ENCODE data around the gene HMMR.
"Not testable (repeated sequence)": the region's sequence is repeated elsewhere in the genome, so short reads cannot be mapped to it uniquely, and the experiment has no call there.

HMMR gene

DNA sequence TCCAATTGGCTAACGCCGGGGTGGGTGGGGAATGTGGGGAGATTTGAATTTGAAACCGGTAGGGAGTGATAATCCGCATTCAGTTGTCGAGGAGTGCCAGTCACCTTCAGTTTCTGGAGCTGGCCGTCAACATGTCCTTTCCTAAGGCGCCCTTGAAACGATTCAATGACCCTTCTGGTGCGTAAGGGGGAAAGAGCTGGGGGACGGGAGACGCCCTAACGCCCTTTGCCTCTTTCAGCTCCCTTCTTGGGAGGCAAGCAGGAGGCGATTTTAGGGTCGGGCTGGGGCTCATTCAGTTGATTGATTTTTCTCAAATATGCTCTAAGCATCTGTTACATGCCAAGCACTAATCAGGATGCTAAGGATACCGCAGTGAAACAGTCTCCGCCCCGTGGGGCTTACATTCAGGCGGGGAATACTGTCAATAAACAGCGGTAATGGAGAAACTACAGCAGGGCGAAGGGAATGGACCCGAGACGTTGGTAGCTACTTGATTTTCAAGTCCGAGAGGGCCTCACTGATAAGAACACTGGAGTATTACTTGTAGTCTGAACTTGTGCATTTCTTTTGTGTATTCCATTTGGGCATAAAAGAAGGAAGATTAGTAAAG, at the start of gene HMMR:
Gene HMMR (plus strand): TSS at position 71 of the 610 bp plus-strand sequence. CDS start 61 bp downstream, at position 132.
- no peak for DNase-seq (ENCODE audit: low spot score)

- DNase-seq (ENCODE audit: low spot score): not testable (repeated sequence)
These were observed 44.8 kb upstream of the HMMR start for GRCh38 chr5:163415673-163416072.

GRCh38 chr5:163424836-163425235, 35.6 kb upstream of the HMMR start:
- no peak for DNase-seq (ENCODE audit: low spot score)

- DNase-seq (ENCODE audit: low spot score): not testable (repeated sequence)
These were observed 34.3 kb upstream of the HMMR start for GRCh38 chr5:163426128-163426527.

- DNase-seq (ENCODE audit: low spot score): no peak
These were observed 27.9 kb upstream of the HMMR start for GRCh38 chr5:163432544-163432943.

DNA sequence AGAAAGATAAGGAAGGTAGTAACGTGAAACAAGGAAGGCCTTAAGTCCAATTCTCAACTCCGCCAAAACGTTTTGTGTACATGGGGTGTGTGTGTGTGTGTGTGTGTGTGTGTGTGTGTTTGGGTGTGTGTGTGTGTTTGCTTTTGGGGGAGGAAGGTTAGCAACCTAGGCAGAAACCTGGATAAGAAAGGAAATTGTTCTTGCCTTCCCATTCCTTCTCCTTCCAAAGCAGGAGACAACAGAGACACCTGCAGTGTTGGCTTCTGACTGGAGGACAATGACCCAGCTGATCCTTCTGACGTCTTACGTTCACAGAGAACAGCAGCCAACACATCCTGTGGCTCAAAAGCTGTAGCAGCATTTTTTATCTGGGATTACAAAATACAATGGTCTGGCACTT, 27.2 kb upstream of the HMMR start:
- no peak for DNase-seq (ENCODE audit: low spot score)

GRCh38 chr5:163434401-163434866, 26.0 kb upstream of the HMMR start:
- DNase-seq (ENCODE audit: low spot score): no peak

- DNase-seq (ENCODE audit: low spot score): no peak
These were observed 23.9 kb upstream of the HMMR start for GRCh38 chr5:163436515-163436914.

GRCh38 chr5:163437011-163437308, 23.5 kb upstream of the HMMR start:
- no peak for DNase-seq (ENCODE audit: low spot score)

- peak; percentile 98 for DNase-seq (ENCODE audit: low spot score)
These were observed 22.9 kb upstream of the HMMR start, which contains the start of gene CCNG1 for GRCh38 chr5:163437309-163438182. Gene CCNG1 (plus strand): TSS chr5:163437595. CDS start chr5:163439257, 1,662 bp downstream.

DNA sequence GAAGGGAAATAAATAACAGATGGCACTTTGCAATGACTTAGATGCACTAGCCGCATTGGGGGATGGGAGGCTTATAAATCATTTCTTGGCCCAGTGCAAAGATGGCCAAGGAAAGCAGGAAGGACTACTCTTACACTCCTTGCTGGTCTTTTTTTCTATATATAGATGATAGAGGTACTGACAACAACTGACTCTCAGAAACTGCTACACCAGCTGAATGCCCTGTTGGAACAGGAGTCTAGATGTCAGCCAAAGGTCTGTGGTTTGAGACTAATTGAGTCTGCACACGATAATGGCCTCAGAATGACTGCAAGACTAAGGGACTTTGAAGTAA, 21.4 kb upstream of the HMMR start:
- DNase-seq (ENCODE audit: low spot score): no peak

DNA sequence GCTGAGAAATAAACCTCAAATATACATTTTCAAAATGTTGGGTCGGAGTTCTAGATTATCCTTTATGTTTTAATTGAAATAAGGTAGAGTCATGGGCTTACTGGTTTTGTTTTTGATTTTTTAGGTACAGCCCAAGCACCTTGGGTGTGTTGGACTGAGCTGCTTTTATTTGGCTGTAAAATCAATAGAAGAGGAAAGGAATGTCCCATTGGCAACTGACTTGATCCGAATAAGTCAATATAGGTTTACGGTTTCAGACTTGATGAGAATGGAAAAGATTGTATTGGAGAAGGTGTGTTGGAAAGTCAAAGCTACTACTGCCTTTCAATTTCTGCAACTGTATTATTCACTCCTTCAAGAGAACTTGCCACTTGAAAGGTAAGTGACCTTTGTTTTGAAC, 19.5 kb upstream of the HMMR start:
- DNase-seq (ENCODE audit: low spot score): no peak

GRCh38 chr5:163444526-163444925, 15.9 kb upstream of the HMMR start:
- DNase-seq (ENCODE audit: low spot score): no peak

DNA sequence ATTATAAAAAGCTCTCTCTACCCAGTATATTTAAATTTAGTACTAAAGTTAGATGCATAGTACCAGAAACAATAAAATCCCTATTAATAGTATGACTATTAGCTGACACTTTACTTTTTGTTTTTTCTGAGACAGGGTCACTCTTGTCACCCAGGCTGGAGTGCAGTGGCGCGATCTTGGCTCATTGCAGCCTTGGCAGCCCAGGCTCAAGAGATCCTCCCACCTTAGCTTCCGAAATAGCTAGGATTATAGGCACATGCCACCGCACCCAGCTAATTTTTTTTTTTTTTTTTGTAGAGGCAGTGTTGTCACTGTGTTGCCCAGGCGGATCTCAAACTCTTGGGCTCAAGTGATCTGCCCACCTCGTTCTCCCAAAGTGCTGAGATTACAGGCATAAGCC, 15.1 kb upstream of the HMMR start:
- DNase-seq (ENCODE audit: low spot score): no peak

GRCh38 chr5:163447191-163447590, 13.2 kb upstream of the HMMR start:
- DNase-seq (ENCODE audit: low spot score): no peak

DNA sequence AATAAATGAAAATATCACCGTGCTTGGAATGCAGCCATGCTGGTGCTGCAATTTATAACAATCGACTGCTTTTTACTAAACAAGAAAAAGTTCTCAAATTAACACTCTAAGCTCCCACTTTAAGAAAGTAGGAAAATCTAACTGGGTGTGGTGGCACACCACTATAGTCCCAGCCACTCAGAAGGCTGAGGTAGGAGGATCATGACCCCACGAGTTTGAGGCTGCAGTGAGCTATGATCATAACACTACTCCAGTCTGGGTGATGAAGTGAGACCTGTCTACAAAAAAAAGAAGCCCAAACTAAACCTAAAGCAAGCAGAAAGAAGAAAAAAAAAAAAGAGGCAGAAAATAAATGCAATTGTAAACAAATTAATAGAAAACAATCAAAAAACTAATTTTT, 12.6 kb upstream of the HMMR start:
- DNase-seq (ENCODE audit: low spot score): no peak

- no peak for DNase-seq (ENCODE audit: low spot score)
These were observed 11.9 kb upstream of the HMMR start for GRCh38 chr5:163448491-163448890.

- no peak for DNase-seq (ENCODE audit: low spot score)
These were observed 8.9 kb upstream of the HMMR start for GRCh38 chr5:163451489-163451888.

DNA sequence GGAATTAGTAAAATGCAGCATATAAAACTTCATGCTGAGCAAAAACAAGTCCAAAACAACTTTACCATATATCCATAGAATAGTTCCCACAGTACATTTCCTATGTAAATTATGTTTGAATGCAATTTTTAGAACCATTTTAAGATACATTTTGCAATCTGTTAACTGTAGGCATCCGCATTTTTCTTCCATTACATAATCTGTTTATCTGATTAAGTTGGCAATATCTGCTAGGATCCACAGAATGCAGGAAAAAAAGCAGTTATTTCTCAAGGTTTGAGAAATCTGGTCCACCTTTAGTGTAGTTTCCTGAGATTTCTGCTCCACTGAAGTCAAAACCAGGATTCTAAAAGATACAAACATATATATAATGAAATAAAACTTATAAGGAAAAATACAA, 6.7 kb upstream of the HMMR start:
- no peak for DNase-seq (ENCODE audit: low spot score)

- not testable (repeated sequence) for DNase-seq (ENCODE audit: low spot score)
These were observed 5.0 kb upstream of the HMMR start for GRCh38 chr5:163455406-163455805.

DNA sequence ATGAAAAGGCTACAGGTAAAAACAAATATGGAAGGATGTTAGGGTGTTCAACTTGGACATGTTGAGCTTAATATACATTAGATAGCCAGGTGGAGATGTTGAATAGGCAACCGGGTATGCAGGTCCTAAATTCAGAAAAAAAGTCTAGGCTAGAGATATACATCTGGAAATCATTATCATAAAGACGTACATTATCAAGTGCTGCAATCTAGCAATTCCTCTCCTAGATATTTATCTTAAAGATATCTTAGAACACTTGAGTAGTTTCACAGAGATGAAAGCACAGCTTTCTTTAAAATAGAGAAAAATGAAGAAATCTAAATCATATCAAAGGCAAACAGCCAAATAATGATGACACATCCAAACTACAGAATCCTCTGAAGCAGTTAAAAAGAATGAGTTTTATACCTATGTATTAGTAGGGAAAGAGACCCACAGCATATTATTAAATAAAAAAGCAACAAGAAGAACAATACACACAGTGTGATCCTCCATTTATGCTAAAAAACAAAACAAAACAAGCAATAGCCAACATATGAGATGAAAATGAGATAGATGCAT, 4.3 kb upstream of the HMMR start:
- no peak for DNase-seq (ENCODE audit: low spot score)

DNA sequence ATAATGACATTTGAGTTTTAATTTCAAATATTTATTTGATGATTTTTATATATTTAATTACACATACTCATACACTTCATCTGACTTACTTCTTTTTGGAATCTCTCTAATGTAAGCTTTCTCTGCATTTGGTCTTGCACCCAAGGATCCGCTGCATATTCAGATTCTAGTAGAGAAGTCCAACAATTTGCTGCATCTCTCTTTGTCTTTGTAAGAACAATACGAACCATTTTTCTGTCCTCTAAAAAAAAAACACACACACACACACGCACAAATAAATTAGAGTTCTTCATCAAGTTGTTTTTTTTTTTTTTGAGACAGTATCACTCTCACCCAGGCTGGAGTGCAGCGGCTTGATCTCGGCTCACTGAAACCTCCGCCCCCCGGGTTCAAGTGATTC, 3.6 kb upstream of the HMMR start:
- peak; percentile 75 for DNase-seq (ENCODE audit: low spot score)

DNA sequence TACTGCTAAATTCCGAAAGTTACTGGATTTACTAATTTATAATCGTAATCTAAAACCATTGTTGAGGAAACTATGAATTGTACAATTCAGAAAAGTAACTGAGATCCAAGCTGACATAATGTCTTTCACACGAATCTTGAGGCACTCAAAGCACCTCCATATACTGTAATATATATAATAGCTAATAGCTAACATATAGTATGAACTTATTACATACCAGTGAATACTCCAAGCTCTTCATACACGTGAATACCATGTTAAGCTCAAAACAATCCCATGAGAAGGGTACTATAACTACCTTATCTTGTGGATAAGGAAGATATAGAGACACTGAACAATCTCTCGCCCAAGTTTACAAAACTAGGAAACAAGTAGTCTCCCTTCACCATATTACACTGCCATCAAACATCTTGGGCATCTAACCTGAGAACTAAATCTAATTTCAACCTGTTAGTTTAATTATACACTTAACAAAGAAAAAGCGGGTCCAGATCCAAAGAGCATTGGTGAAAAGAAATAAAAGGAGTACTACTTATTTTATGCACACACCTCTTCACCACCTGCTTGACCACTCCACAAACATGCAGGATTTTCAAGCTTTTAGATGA, 1.6 kb upstream of the HMMR start:
- no peak for DNase-seq (ENCODE audit: low spot score)

All from pons (tissue), 1 donor.